AG09309 (cell line): ENCODE data around the gene SCYL1.
"Not testable (repeated sequence)": the region's sequence is repeated elsewhere in the genome, so short reads cannot be mapped to it uniquely, and the experiment has no call there.

Experiments used
- DNase-seq: peaks from one replicate; pipeline ENCODE4 v3.0.0-alpha.2; 2010; ENCODE audit warnings: low read depth
- H3K4me3 ChIP-seq: 2 replicates; pipeline ENCODE4 v1.5.1; 2011; ENCODE audit warnings: mild to moderate bottlenecking, low read depth, low read length, moderate library complexity; ENCODE audit not compliant: control insufficient read depth
- TF ChIP-seq, protein P1 (sequence below): IDR thresholded peaks from 2 replicates; pipeline ENCODE4 v1.5.1; 2011; ENCODE audit warnings: mild to moderate bottlenecking, low read depth, low read length, inconsistent platforms; ENCODE audit not compliant: insufficient read depth, control insufficient read depth; ENCODE audit errors: missing control alignments

SCYL1 gene

GRCh38 chr11:65559951-65560537, 35.2 kb downstream of the SCYL1 start:
- H3K4me3 ChIP-seq = no peak overlapping the region
- DNase-seq = no peak
- TF ChIP-seq, protein P1, sequence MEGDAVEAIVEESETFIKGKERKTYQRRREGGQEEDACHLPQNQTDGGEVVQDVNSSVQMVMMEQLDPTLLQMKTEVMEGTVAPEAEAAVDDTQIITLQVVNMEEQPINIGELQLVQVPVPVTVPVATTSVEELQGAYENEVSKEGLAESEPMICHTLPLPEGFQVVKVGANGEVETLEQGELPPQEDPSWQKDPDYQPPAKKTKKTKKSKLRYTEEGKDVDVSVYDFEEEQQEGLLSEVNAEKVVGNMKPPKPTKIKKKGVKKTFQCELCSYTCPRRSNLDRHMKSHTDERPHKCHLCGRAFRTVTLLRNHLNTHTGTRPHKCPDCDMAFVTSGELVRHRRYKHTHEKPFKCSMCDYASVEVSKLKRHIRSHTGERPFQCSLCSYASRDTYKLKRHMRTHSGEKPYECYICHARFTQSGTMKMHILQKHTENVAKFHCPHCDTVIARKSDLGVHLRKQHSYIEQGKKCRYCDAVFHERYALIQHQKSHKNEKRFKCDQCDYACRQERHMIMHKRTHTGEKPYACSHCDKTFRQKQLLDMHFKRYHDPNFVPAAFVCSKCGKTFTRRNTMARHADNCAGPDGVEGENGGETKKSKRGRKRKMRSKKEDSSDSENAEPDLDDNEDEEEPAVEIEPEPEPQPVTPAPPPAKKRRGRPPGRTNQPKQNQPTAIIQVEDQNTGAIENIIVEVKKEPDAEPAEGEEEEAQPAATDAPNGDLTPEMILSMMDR = no peak

GRCh38 chr11:65560555-65561418, 35.9 kb downstream of the SCYL1 start:
- H3K4me3 ChIP-seq = no peak overlapping the region
- no peak for DNase-seq
- TF ChIP-seq, protein P1 = no peak

GRCh38 chr11:65562020-65562419, 37.1 kb downstream of the SCYL1 start:
- DNase-seq = no peak
- H3K4me3 ChIP-seq = no peak overlapping the region
- TF ChIP-seq, protein P1 = no peak

DNA sequence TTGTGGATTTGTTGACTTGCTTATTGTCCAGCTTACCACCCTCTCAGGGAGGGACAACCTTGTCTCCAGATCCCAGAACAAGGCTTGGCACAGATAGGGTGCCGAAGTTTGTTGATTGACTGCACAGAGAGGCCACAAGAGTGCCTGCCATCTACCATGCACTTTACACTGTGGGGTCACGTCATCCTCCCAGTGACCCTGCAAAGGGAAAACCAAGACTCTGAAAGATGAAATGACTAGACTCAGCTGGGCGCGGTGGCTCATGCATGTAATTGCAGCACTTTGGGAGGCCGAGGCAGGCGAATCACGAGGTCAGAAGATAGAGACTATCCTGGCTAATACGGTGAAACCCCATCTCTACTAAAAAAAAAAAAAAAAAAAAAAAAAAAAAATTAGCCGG, 37.9 kb downstream of the SCYL1 start:
- TF ChIP-seq, protein P1 = no peak
- H3K4me3 ChIP-seq = no peak overlapping the region
- DNase-seq = no peak

DNA sequence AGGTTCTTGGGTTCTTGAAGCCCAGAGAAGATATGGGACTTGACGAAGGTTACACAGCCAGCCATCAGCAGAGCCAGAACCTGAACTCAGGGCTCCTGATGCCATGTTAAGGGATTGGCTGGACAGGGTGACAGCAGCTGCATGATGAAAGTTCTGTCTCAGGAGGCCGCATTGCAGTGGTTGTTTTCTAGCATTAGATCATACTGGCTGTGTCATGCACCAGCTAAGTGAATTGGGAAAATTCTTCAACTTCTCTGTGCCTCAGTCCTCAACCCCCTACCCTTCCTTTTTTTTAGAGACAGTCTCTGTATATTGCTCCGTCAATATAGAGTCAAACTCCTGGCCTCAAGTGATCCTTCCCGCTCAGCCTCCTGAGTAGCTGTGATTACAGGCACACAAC, 38.7 kb downstream of the SCYL1 start:
- no peak overlapping the region for H3K4me3 ChIP-seq
- DNase-seq = no peak
- TF ChIP-seq, protein P1 = no peak

GRCh38 chr11:65564879-65565559, 40.1 kb downstream of the SCYL1 start:
- DNase-seq, H3K4me3 ChIP-seq: not testable (repeated sequence)
